Natural killer cell treated with Interleukin-12 subunit alpha and Interleukin-12 subunit beta and Interleukin-15 and Interleukin-18, amount 100 ng/mL, for 72 hours (primary cell): ENCODE measurements around the gene TPO. TPM values are rescaled to one million over a fixed set of nuclear protein-coding genes. Genes with fewer than 3 reads are reported as not detected.
A peak's percentile ranks its signal among the peaks of the same experiment; 100 is the strongest.
"Not testable (repeated sequence)": the region's sequence is repeated elsewhere in the genome, so short reads cannot be mapped to it uniquely, and the experiment has no call there.

ENCODE experiments used
- ATAC-seq, 2 donors: fragments of 150-1000 bp; cut with Tn5 transposase in 1 of 2; sonication (Bioruptor Pico), chemical (Tn5 transposase) in 1 of 2; 2 replicates each; pipeline ENCODE4 v1.10.0; 2021
- DNase-seq: peaks from one replicate; pipeline ENCODE4 v3.0.0; 2022; ENCODE audit warnings: low spot score
- H3K27ac Mint-ChIP-seq, 2 donors: 1 replicate in 1 of 2; 2 replicates in 1 of 2; pipeline ENCODE4 v1.8.0; 2022; ENCODE audit warnings: mixed read lengths in 2 of 2, mild to moderate bottlenecking in 1 of 2, moderate library complexity in 1 of 2
- H3K27me3 Mint-ChIP-seq, 2 donors: 1 replicate in 1 of 2; 2 replicates in 1 of 2; pipeline ENCODE4 v1.8.0; 2022; ENCODE audit warnings: mixed read lengths in 2 of 2
- H3K36me3 Mint-ChIP-seq: one replicate; pipeline ENCODE4 v1.8.0; 2022; ENCODE audit warnings: mixed read lengths
- H3K4me1 Mint-ChIP-seq, 2 donors: 1 replicate in 1 of 2; 2 replicates in 1 of 2; pipeline ENCODE4 v1.8.0; 2022; ENCODE audit warnings: low read depth in 2 of 2, mixed read lengths in 2 of 2, mild to moderate bottlenecking in 1 of 2
- H3K4me3 Mint-ChIP-seq: one replicate; pipeline ENCODE4 v1.8.0; 2022; ENCODE audit warnings: mixed read lengths
- H3K9me3 Mint-ChIP-seq: 2 replicates; pipeline ENCODE4 v1.8.0; 2022; ENCODE audit warnings: mixed read lengths
- total RNA-seq, 2 donors: library from RNA; stranded (reverse); gene quantifications; one replicate each; pipeline ENCODE4 v1.2.3, GENCODE V29; 2022

The TPO gene
- total RNA-seq, 2 donors from 2014 or later: not detected

DNA sequence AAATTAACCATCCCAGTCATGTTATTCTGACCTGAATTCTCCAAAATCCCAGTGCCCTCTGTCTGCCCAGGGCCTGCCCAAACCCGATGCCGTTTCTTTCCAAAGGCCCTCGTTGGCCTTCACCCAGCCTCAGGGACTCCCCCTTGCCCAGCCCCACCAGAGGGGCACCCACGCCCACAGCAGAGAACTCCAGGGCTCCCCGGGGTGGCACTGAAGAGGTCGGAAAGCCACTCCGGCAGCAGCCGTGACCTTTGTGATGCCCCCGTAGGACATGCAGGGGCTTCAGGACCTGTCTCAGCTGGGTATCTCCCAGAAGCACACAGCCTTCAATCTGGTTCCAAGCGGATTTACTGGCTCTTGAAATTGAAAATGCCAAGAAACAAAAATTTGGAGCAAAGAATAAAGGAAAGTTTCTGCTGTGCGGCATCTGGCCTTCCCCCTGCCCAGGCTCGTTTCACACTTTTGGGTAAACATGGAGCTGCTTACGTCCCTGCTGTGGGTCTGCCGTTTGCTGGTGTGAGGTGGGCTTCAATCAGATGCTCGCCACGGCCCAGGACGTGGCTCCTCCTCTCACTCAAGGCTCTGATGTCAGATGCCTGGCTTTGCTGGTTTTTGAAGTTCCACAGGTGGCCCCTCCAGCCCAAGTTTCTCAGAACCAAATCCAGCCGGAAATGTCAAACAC, 101.3 kb downstream of the TPO start:
- no peak overlapping the region for H3K27ac Mint-ChIP-seq
- no peak for ATAC-seq
- DNase-seq: no peak
- no peaks in the 10 kb centered on the region for H3K36me3 Mint-ChIP-seq
- no peaks in the 10 kb centered on the region for H3K9me3 Mint-ChIP-seq
- peaks cover 5 to 9% of the 10 kb centered on the region in 2 donors for H3K27me3 Mint-ChIP-seq
- peaks cover 9 to 14% of the 10 kb centered on the region in 2 donors for H3K4me1 Mint-ChIP-seq
- no peak overlapping the region for H3K4me3 Mint-ChIP-seq

DNA sequence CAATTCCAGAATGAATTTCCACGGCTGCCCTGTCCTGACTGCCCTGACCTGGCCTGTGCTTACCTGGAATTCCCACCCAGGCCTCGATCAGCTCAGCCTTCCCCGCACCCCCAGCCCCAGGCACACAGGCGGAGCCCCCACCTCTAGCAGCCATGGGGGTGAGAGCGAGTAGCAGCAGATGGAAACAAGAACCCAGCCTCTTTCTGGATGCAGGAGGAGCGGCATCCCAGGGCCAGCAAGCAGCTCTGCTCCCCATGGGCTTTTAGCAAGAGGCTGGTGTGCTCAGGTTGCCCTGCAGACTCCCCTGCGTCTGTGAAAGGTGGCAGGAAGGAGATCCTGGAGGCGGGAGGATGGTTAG, 101.8 kb downstream of the TPO start:
- Mint-ChIP-seq H3K9me3 (no peaks in the 10 kb centered on the region), H3K27me3 (peaks cover 0 to 3% of the 10 kb centered on the region in 2 donors), H3K36me3 (no peaks in the 10 kb centered on the region), H3K4me3 (no peak overlapping the region), H3K4me1 (peaks cover 4 to 9% of the 10 kb centered on the region in 2 donors), H3K27ac (no peak overlapping the region)
- no peak for ATAC-seq
- no peak for DNase-seq

DNA sequence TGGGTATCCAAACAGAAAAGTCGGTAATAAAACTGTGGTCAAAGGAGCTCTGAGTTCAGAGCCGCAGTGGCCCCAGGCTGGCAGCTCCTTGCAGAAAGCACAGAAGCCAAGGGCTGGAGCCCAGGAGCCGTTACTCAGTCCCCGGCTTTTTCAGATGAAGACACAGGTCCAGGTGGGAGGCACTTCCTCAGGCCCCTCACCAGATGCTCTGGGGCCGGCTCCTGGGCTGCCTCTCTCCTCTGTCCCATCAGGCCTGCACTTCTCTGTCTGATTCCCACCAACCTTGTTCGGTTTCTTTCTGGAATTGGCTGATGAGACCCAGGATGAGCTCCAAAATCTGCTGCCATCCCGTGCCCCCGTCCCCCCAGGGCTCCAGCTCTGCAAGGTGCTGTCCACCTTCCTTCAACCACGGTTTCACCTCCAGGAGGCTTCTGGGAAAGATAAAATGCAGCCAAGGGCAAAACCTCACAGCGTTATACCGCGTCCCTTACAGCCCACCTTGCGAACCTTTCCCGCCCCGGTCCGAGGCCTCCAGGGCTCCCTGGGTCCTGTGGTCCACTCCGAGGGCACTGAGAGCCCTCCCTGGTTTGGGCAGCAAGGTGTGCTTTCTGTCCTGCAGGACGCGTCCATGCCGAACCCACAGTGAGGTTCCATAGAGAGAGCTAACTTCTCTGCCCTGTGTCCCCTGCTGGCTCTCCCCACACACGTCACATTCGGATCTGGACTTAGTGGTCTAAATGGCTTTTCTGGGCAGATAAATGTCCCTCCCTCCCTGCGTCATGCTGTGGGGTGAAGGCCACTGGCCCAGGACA, 102.9 kb downstream of the TPO start:
- peaks cover 4 to 7% of the 10 kb centered on the region in 2 donors for H3K4me1 Mint-ChIP-seq
- no peak overlapping the region for H3K4me3 Mint-ChIP-seq
- DNase-seq: no peak
- H3K36me3 Mint-ChIP-seq: no peaks in the 10 kb centered on the region
- ATAC-seq: no peak
- no peak overlapping the region for H3K27ac Mint-ChIP-seq
- H3K27me3 Mint-ChIP-seq: no peaks in the 10 kb centered on the region
- no peaks in the 10 kb centered on the region for H3K9me3 Mint-ChIP-seq

DNA sequence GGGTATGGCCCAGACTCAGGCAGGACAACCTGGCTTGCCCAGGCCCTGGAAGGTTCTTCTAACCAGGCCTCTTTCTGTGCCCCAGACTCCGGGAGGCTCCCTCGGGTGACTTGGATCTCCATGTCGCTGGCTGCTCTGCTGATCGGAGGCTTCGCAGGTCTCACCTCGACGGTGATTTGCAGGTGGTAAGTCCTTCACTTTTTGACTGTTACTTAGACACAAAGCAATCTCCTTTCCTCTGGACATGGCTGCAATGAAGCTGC, 103.5 kb downstream of the TPO start:
- Mint-ChIP-seq H3K36me3 (no peaks in the 10 kb centered on the region), H3K27me3 (no peaks in the 10 kb centered on the region), H3K9me3 (no peaks in the 10 kb centered on the region), H3K4me1 (peaks cover 4 to 7% of the 10 kb centered on the region in 2 donors), H3K4me3 (no peak overlapping the region), H3K27ac (no peak overlapping the region)
- DNase-seq: no peak
- no peak for ATAC-seq

DNA sequence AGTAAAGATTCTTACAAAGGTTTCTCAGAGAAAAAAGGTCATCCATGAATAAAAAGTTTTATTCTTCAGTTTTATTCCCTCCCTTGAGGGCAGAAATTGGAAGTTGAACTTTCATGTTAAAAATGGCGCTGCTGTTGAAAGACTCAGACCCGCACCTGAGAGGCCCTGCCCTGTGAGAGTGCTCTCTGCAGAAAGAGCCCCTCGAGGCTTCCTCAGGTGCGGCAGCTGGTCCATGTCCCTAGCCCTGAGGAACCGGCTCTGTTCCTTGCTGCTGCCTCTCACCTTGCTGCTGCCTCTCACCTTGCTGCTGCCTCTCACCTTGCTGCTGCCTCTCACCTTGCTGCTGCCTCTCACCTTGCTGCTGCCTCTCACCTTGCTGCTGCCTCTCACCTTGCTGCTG, 104.0 kb downstream of the TPO start:
- not testable (repeated sequence) for DNase-seq, H3K27me3 Mint-ChIP-seq, H3K27ac Mint-ChIP-seq, H3K4me3 Mint-ChIP-seq, H3K9me3 Mint-ChIP-seq, ATAC-seq, H3K4me1 Mint-ChIP-seq, H3K36me3 Mint-ChIP-seq

DNA sequence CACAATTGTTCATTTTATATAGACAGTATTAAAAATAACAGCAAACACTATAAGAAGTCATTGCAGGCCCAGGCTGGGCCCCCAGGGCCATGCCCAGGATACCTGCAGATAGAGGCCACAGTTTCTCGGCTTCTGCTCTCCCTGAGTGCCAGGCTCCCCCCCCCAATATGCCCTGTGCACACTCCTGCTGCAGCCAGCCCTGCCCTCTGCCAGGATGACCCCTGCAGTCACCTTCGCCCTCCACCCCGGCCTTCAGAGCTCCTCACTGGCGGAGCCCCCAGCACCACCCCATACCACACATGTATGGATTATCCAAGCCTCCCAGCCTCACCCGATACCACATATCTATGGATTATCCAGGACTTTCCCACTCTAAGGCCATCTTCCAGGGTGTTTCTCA, 104.5 kb downstream of the TPO start:
- peaks cover 0 to 3% of the 10 kb centered on the region in 2 donors for H3K27me3 Mint-ChIP-seq
- H3K4me3 Mint-ChIP-seq: no peak overlapping the region
- H3K4me1 Mint-ChIP-seq: peaks cover 4 to 7% of the 10 kb centered on the region in 2 donors
- H3K36me3 Mint-ChIP-seq: no peaks in the 10 kb centered on the region
- DNase-seq: no peak
- no peak overlapping the region for H3K27ac Mint-ChIP-seq
- ATAC-seq: no peak
- H3K9me3 Mint-ChIP-seq: no peaks in the 10 kb centered on the region

DNA sequence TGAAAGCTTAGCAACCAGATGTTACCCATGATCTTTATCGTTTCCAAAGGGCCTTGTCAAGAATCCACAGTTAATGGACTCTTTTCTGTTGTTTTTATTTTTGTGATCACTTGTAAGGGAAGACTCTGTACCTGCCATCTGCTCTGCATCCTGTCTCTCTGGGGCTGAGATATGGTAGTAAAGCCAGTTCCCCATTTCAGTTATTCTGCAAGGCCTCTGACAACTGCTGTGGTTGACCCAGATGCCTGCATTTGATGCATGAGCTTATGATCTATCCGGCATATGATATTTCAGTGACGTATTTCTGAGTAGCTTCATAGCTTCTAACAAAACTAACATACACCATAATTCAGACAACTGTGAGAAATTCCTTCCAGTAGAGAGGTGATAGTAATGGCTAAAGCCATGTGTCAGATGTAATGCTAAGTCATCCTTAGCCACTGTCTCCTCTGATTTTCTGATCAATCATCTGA, 105.1 kb downstream of the TPO start:
- Mint-ChIP-seq H3K27ac (peak overlapping the region in 1 of 2 donors; percentile 34), H3K4me3 (no peak overlapping the region), H3K4me1 (peaks cover 4 to 7% of the 10 kb centered on the region in 2 donors), H3K36me3 (no peaks in the 10 kb centered on the region), H3K27me3 (peaks cover 0 to 3% of the 10 kb centered on the region in 2 donors), H3K9me3 (no peaks in the 10 kb centered on the region)
- no peak for DNase-seq
- no peak for ATAC-seq

DNA sequence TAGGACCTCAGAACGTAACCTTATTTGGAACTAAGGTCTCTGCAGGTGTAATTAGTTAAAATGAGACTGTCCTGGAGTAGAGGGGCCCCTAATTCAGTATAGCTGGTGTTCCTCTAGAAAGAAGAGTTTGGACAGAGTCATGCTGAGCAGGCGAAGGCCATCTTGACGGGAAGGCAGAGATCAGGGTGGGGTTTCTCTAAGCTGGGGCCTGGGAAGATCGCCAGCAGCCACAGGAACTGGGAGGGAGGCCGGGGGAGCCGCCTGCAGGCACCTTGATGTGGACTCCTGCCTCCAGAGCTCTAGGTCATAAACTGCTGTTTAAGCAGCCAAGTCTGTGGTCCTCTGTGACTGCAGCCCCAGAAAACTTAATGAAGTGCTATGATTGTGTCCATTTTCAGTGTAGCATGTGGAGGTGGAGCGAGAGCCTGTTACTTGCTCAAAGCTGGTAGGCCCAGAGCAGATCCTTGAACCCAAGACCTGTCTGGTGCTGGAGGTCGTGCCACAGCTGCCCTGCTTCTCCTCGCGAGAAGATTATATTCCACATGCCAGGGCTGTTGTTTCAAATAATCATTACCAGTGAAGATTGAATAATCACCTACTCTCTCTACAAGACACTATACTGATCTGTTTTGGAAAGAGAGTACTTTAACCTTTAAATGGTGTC, 105.7 kb downstream of the TPO start:
- DNase-seq: no peak
- no peak overlapping the region for H3K4me3 Mint-ChIP-seq
- no peaks in the 10 kb centered on the region for H3K9me3 Mint-ChIP-seq
- H3K27me3 Mint-ChIP-seq: peaks cover 0 to 3% of the 10 kb centered on the region in 2 donors
- H3K4me1 Mint-ChIP-seq: peaks cover 4 to 7% of the 10 kb centered on the region in 2 donors
- peak overlapping the region in 1 of 2 donors; percentile 34 for H3K27ac Mint-ChIP-seq
- H3K36me3 Mint-ChIP-seq: no peaks in the 10 kb centered on the region
- ATAC-seq: no peak

DNA sequence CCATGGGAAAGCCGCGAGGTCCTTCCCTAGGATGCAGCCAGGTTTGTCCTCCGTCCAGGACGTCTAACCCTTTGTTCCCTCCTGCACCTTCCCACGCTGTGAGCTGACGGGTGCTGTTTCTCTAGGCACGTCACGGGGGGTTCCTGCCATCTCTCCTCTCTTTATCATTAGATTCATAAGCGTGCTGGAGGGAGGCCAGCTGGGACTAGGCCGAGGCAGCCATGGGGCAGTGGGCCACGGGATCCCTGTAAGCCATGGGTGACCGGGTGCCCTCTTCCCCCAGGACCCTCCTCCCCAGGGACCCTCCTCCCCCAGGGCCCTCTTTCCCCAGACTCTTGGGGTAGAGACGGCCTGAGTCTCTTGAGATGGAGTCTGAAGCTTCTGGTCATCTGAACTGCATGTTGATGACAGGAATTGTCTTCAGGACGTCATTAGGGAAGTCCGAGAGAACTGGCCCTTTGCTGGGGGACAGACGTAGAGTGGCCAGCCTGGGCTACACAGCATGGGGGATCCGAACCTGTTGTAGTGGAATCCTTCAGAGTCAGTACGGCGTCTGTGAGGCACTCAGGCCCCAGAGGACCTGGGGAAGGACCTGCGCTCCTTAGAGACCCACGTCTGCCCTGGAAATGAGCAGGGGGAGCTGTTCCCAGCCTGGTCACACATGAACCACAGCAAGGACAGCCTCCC, 108.1 kb downstream of the TPO start:
- peaks cover 4 to 7% of the 10 kb centered on the region in 2 donors for H3K4me1 Mint-ChIP-seq
- no peak overlapping the region for H3K4me3 Mint-ChIP-seq
- no peak overlapping the region for H3K27ac Mint-ChIP-seq
- H3K27me3 Mint-ChIP-seq: peaks cover 0 to 3% of the 10 kb centered on the region in 2 donors
- no peaks in the 10 kb centered on the region for H3K36me3 Mint-ChIP-seq
- no peak for ATAC-seq
- no peak for DNase-seq
- H3K9me3 Mint-ChIP-seq: no peaks in the 10 kb centered on the region

DNA sequence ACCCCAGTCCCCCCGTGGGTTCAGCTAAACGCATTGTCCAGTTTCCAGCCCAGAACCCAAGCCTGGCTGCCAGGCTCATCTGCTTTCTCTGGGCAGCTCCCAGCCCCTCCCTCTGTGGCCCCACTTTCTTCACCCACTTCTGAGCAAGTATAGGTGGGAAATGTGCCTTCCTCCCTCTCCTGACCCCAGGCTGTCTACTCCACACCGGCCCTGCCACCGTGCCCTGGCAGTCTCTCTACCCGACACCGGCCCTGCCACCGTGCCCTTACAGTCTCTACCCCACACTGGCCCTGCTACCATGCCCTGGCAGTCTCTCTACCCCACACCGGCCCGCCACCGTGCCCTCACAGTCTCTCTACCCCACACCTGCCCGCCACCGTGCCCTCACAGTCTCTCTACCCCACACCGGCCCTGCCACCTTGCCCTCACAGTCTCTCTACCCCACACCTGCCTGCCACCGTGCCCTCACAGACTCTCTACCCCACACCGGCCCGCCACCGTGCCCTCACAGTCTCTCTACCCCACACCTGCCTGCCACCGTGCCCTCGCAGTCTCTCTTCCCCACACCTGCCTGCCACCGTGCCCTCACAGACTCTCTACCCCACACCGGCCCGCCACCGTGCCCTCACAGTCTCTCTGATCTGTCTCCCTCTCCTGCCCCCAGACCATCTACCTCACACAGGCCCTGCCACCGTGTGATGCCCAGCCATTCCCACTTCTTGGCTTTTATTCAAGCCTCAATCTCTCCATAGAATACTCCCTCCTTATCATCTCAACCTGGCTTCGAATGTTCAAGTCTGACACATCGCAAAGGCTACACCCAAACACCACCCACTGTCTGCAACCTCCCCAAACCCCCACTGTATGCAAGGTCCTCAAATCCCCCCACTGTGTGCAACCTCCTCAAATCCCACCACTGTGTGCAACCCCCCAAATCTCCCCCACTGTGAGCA, 108.9 kb downstream of the TPO start:
- DNase-seq: no peak
- H3K4me1 Mint-ChIP-seq: peaks cover 4 to 7% of the 10 kb centered on the region in 2 donors
- ATAC-seq: no peak
- no peak overlapping the region for H3K27ac Mint-ChIP-seq
- no peaks in the 10 kb centered on the region for H3K36me3 Mint-ChIP-seq
- H3K4me3 Mint-ChIP-seq: no peak overlapping the region
- peaks cover 0 to 3% of the 10 kb centered on the region in 2 donors for H3K27me3 Mint-ChIP-seq
- H3K9me3 Mint-ChIP-seq: no peaks in the 10 kb centered on the region

DNA sequence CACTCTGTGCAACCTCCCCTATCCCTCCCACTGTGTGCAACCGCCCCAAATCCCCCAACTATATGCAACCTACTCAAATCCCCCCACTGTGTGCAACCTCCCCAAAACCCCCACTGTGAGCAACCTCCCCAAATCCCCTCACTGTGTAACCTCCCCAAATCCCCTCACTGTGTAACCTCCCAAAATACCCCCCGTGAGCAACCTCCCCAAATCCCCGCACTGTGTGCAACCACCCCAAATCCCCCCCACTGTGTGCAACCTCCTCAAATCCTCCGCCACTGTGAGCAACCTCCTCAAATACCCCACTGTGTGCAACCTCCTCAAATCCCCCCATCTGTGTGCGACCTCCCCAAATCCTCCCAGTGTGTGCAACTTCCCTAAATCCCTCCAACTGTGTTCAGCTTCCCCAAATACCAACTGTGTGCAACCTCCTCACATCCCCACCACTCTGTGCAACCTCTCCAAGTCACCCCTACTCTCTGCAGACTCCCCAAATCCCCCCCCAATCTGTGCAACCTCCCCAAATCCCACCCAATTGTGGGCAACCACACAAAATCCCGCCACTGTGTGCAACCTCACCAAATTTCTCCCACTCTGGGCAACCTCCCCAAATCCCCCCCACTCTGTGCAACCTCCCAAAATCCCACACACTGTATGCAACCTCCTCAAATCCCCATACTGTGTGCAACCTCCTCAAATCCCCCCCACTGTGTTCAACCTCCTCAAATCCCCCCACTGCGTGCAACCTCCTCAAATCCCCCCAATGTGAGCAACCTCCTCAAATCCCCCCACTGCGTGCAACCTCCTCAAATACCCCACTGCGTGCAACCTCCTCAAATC, 114.1 kb downstream of the TPO start:
- no peaks in the 10 kb centered on the region for H3K4me1 Mint-ChIP-seq
- no peaks in the 10 kb centered on the region for H3K9me3 Mint-ChIP-seq
- H3K4me3 Mint-ChIP-seq: no peak overlapping the region
- no peak for DNase-seq
- no peak overlapping the region for H3K27ac Mint-ChIP-seq
- peaks cover 0 to 4% of the 10 kb centered on the region in 2 donors for H3K27me3 Mint-ChIP-seq
- H3K36me3 Mint-ChIP-seq: no peaks in the 10 kb centered on the region
- ATAC-seq: no peak

DNA sequence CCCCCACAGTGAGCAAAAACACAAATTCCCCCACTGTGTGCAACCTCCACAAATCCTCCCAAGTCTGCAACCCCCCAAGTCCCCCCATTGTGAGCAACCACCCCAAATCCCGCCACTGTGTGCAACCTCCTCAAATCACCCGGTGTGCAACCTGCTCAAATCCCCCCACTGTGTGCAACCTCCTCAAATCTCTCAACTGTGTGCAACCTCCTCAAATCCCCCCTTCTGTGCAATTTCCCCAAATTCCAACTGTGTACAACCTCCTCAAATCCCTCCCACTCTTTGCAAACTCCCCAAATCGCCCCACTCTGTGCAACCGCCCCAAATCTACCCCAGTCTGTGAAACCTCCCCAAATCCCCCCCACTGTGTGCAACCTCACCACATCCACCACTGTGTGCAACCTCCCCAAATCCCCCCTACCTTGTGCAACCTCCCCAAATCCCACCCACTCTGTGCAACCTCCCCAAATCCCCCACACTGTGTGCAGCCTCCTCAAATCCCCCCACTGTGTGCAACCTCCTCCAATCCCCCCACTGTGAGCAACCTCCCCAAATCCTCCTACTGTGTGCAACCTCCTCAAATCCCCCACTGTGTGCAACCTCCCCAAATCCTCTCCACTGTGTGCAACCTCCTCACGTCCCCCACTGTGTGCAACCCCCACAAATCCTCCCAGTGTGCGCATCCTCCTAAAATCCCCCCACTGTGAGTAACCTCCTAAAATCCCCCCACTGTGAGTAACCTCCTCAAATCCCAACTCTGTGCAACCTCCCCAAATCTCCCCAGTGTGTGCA, 115.2 kb downstream of the TPO start:
- Mint-ChIP-seq H3K4me1 (no peaks in the 10 kb centered on the region), H3K27me3 (peaks cover 0 to 2% of the 10 kb centered on the region in 2 donors), H3K9me3 (no peaks in the 10 kb centered on the region), H3K4me3 (no peak overlapping the region), H3K36me3 (no peaks in the 10 kb centered on the region), H3K27ac (no peak overlapping the region)
- DNase-seq (no peak), ATAC-seq (peak in 1 of 2 donors; percentile 61)
